ENCODE data around the gene TMEM178A.
A peak's percentile ranks its signal among the peaks of the same experiment; 100 is the strongest.
"Not testable (repeated sequence)": the region's sequence is repeated elsewhere in the genome, so short reads cannot be mapped to it uniquely, and the experiment has no call there.

TMEM178A gene

DNA sequence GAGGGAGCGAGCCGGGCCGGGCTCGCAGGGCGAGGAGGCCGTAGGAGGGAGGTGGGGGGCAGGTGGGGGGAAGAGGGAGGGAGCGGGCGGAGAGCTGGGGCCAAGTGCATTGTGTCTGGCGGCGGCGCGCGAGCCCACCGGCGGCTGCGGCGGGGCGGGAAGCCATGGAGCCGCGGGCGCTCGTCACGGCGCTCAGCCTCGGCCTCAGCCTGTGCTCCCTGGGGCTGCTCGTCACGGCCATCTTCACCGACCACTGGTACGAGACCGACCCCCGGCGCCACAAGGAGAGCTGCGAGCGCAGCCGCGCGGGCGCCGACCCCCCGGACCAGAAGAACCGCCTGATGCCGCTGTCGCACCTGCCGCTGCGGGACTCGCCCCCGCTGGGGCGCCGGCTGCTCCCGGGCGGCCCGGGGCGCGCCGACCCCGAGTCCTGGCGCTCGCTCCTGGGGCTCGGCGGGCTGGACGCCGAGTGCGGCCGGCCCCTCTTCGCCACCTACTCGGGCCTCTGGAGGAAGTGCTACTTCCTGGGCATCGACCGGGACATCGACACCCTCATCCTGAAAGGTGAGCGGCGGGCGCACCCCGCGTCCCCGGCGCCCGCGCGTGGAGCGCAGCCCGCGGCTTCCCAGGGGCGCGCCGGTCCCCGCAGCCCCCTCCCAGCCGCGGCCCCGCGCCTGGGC, at the start of gene TMEM178A:
TSS of gene TMEM178A (plus strand) at position 107 of the 680 bp plus-strand sequence. CDS start at position 165, 58 bp downstream.
- DNase-seq, result no peak

DNA sequence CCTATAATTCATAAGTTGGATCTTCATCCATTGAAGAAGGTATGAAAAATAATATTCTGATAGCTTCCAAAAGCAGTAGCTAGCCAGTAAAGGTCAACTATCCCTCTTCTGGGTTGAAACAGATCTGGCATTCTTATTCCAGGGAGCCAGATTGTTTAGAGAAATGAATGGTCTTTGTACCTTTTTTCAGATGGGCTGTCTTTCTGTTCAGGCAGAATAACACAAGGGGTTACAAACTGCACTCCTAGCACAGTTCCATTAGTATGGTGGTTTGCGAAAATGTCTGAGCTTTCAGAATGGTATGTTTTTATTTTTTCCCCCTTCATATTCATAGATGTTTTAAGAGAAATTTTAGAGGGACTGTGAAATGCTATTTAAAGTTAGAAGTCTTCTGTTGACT, 47.5 kb upstream of the TMEM178A start:
- no peak for DNase-seq

DNA sequence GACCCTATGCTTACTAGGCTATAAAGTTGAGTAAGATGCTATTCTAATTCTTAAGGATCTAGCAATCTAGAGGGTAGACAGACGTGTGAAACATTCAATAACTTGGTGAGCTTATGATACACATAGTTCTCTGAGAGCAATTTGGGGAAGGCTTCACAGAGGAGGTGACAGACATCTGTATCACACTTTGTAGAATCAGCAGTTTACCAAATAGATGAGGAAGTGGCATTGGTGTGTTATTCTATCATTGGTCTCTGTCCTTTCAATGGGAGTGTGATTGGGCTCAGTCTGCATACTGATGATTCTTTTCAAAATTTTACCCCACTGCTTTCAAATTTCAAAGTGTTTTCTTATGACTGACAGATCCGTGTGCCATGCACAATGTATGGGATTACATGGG, 47.0 kb upstream of the TMEM178A start:
- no peak for DNase-seq

DNA sequence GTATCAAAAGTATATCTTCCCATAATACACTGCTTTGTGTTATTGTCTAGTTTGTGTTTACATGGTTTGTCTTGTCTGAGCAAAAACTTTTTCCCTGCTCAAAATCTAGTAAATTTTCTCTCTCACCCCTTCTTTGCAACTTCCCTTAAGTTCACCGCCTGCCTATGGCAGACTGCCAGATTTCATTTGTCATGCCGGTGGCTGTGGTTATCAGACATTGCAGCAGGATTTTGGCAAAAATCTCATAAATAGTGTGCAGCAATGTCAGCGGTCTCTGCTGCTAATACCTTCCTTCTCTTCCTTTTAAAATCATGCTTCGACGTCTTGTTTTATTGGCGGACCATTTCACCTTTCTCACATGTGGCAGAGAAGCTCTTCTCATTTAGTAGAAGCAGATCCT, 45.6 kb upstream of the TMEM178A start:
- DNase-seq, result peak; percentile 16 to 21

DNA sequence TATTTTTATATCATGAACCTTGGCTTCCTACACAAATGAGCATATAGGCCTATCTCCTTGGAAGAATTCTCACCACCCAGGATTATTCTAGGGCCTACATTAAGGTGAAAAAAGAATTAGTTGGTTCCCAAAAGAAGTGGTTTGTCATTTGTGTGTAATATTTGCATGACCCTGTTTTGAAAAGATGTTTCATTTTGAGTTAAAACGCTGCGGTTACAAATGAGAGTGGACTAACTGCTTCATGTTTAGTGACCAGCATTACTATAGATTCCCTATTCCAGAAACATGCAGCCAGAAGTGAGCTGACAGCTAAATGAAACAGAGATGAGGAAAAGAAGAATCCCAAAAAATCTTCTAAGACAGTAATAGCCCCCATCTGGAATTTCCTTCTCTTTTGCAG, 44.1 kb upstream of the TMEM178A start:
- DNase-seq, result no peak

DNA sequence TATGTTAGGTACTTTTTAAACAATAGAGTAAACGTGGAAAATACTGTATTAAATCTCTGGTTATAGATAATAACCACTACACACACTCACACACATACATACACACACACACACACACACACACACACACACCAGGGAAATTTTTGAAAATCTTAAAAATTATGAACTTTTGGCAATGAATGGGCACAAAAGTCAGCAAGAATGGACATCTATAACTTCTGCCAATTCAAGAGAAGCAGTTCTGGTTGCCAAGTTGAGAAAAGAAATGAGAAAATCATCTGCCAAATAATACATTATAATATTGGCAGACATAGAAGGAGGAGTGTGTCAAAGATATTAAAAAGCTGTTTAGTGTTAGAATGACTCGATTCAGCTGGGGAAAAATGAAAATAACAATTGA, 42.9 kb upstream of the TMEM178A start:
- DNase-seq, result no peak

DNA sequence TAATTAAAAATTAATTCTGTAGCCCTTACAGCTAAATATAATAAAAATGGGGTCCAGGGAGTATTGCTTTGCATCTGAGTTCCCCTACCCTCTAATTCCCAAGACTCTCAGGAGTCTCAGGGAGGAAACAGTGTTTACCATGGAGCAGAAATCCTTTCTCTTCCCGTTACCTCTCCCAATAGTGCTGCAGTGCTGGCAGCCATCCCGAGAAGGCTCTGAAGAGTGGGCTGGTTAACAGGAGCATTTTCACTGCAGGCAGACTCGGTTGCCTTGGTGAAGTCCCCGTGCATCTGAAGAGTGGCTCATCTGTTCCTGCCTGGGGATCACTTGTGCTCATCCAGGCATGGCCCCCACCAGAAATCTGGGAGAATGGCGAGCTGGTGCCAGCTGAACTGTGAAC, 41.8 kb upstream of the TMEM178A start:
- no peak for DNase-seq

DNA sequence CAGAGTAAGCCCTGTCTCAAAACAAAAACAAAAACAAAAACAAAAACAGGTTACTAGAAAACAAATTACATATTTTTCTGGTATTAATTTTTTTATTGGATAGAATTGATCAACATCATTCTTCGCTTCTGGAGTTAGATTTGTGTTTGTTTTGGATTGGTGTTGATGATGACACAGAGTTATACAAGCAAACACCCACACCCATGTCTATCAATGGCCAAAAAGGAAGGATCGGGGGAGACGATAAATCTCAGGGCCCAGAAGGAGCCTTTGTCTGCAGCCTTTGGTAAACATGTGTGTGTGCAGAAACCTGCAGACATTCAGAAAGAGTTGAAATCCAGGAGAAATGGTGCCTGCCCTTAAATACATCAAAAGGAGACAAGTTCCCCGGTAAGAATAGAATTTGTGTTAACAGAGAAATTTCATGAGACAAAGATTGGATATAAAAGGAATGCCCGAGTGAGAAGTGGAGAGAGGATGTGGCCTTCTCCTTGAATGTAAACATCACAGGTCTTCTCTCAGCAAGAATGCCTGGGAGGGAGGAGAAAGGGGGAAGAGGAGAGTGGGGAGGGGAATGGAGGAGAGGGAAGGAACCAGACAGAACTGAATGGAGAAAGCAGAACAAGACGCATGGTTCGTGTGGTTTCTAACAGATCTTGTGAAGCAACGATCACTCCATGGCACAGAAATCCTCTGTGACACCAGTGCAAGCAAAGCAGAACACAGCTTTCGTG, 40.4 kb upstream of the TMEM178A start:
- DNase-seq, result peak in 1 of 2 donors; percentile 3

DNA sequence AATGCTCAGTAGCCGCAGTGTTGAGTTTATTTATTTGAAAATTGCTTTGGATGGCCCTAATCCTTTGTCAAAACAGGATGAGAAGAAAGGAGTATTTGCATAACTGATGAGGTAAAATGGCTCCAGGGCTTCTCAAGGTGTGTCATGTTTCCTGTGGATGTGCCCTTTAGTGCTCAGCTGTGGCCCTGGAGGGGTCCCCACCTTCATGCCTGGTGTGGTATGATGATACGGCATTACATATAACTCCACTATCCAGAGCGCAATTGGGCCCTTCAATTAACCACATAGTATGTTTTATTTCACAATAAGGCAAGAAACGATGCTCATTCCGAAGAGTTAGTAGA, 39.8 kb upstream of the TMEM178A start:
- DNase-seq, result no peak

DNA sequence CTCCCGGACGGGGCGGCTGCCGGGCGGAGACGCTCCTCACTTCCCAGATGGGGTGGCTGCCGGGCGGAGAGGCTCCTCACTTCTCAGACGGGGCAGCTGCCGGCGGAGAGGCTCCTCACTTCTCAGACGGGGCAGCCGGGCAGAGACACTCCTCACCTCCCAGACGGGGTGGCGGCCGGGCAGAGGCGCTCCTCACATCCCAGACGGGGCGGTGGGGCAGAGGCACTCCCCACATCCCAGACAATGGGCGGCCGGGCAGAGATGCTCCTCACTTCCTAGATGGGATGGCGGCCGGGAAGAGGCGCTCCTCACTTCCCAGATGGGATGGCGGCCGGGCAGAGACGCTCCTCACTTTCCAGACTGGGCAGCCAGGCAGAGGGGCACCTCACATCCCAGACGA, 37.4 kb upstream of the TMEM178A start:
- not testable (repeated sequence) for DNase-seq

DNA sequence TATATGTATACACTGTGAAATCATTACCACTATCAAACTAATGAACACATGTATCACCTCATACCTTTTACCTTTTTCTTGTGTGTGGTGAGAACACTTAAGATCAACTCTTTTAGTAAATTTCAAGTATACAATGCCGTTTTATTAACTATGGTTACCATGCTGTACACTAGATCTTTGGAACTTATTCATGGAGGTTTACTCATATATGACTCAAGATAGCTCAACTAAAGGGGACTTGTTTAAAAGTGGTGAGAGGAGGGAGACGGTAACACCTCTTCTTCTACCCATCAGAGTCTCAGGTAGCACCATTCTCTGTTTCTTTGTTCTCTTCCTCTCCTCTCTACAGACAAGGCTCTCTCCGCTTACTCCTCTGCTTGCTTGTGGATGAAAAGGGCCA, 36.1 kb upstream of the TMEM178A start:
- DNase-seq, result no peak

DNA sequence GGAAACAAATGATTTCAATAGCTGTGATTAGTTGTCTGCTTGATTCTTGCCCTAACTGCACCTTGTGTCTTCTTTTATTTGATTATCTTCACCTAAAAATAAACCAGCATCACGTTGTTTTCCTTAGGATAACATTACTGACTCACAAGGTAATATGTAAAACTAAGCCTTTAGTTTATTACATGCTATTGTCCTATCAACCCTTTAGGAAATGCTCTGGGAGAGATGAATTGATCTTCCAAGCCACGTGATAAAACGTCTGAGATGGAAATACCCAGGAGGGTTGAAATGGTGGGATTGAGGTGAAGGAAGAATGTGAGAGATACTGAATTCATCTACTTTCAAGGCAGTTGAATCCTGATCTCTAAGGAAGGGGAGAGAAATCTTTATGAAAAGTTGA, 34.5 kb upstream of the TMEM178A start:
- no peak for DNase-seq

DNA sequence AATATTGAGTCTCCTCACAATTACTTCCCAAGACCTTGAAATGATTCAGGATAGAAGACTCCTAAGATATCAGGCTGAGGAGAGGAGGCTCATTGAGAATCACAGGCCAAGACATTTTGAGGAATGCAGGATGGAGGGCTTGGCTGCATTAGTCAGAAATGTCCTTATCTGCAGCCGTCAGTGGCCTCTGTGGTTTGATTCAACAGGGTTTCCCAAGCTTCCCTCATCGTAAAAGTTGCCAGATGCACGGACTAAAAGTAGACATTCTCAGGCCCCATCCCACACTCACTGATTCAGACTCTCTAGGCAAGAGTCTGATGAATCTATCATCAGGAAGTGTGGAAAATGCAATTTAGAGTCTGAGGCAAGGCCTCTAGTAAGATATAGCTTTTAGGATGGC, 34.0 kb upstream of the TMEM178A start:
- DNase-seq, result no peak

DNA sequence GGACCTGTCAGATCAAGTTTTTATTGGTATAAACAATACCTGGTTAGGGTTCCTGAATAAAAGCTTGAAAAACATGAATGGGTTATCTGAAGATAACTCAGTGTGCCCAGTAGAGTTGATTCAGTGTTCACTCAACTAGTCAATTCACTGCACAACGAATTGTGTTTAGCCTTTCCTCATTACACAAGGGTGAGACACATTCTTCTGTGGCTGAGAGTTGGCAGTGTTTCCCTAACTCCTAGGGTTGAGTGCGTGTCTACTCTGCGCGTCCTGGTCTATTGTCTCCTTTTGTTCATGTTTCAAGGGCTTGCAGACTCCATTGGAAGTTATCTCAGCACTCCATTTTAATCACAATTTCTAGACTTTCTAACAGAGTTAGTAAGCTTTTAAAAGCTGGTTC, 32.8 kb upstream of the TMEM178A start:
- DNase-seq, result no peak

DNA sequence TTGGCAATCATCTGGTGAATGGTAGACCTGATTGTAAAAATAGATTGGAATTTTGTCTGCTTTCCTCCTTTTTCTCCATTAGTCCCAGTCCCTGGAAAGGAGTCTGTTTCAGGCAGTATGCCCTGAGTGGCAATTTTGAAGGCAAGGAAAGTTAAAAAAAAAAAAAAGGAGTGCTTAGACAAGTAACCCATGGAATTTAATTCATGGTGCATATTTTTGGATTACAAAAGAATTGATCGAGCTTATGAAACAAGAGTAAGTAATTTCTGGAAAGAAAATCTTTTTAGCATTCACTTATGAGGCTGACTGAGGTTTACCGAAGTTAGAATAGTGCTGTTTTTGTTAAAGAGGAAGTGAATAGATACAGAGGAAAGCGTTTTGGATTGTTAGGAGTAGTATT, 29.4 kb upstream of the TMEM178A start:
- no peak for DNase-seq

DNA sequence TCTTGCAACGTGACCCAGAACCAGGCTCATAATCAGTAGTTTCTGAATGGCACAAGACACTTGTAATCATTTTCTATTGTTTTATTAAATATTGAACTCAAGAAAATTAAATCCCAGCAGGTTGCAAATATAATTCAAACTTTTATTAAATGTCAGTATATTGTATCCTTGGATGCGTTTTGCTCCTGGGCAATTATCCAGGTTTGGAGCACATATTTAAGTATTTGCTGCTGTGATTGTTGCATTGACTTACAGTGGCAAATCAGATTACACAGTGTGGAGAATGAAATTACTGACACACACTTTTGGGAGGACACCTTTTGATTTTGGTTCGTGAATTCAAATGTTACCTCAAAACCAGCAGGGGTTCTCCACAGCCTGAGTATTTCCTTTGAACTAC, 27.1 kb upstream of the TMEM178A start:
- no peak for DNase-seq

DNA sequence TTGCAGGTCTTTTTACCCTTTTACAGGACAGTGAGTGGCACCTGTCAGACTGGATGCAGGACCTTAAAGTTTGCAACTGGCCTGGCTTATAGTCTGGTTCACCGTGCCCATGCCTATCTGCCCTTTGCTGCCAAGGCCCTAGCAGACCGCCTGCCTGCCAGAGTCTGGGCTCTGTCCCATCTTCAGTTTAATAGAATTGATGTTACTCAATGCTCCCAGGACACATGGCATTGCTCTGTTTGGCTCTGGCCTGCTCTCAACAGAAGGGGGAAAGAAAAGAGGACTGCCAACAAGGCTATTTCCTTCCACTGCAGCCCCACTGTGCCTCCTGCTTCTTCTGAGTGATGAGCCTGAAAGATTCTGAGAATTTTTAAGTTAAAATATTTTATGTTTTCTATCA, 25.6 kb upstream of the TMEM178A start:
- DNase-seq, result no peak

DNA sequence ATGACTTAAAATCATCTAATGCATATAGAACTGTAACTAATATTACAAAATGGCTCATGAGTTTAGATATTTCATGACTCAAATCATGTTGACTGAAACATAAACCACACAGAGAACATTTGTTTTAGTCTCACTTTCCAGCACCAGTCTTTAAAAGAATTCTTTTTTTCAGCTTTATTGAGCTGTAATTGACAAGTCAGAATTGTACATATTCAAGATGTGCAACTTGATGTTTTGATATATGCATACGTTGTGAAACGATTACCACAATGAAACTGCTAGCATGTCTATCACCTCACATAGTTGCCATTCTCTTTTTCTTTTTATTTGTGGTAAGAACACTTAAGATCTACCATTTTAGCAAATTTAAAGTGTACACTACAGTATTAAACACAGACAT, 25.0 kb upstream of the TMEM178A start:
- no peak for DNase-seq

DNA sequence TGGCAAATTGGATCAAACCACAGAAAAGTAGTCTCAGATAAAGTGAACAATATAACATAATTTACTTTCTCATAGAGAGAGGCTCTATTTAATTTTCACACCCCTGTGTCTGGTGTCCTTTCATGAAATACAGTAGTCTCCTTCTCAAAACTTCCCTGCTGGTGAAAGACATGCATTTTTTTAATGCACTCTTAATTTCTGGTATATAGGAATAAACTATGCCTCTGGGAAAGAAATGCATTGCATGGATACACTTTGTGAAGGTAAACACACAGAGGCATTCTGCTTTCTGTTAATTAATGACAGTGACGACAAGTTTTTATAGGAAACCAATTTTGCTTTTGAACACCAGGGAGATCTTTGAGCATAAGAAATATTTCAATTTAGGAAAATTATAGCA, 24.1 kb upstream of the TMEM178A start:
- DNase-seq, result no peak

DNA sequence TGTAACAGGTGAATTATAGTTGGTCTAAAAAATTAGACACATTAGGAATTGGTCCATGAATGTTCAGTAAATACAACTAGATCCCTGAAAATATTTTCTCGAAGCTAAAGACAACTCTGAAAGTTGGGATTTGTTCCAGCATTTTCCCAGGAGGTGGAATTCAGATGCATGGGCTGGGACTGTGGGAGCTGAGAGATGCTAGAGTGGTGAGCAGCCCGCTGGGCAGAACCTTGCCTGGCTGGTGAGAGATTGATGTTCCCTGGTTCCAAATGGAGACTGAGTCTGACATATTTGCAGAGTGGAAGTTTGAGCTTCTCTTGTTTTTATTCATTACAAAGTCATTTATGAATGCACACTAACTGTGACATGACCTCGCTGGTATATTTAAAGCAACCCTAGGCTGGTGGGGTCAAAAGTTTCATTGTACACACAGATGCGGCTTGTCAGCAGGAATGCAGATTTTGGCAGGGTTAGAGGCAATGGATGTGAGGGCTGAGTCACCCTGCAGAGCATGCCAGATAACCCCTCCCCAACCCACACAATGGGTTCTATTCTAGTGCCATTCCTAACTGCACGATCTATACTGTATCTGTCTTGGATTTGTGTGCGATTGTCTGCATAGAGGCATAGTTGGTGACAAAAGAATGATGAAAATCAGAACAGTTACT, 23.5 kb upstream of the TMEM178A start:
- DNase-seq, result no peak

DNA sequence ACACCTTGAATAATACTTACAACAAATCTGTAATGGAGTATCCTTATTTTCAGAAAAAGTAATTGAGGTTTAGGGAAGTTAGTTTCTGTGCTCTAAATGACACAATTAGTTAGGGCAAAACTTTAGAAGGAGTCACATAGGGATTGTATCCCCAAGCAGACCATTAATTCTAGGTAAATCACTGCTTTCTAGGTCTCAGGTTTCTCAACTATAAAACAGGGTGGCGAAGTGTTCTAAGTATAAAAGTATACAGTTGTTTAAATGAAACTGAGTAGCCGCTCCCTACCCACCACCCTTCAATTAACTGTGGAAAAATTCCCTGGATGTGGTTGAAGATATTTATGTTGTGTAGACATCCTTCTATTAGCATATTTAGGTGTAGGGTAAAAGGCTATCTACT, 19.9 kb upstream of the TMEM178A start:
- no peak for DNase-seq

DNA sequence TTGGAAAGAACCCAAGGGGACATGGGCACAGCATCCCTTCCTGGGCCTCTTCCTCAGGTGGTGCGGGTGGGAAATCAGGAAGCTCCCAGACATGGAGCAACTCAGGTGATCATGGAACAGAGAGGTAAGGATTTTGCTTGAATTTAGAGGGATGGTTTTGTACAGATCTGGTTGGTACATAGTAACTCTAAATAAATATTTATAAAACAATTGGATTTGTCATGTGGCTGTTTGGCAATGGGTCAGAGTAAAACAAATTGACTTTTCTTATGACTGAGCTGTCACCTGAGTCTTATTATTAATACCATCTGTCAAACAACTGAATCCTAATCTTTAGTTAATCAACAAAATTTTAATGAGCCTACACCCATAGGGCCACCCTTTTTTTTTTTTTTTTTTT, 19.4 kb upstream of the TMEM178A start:
- DNase-seq, result no peak

DNA sequence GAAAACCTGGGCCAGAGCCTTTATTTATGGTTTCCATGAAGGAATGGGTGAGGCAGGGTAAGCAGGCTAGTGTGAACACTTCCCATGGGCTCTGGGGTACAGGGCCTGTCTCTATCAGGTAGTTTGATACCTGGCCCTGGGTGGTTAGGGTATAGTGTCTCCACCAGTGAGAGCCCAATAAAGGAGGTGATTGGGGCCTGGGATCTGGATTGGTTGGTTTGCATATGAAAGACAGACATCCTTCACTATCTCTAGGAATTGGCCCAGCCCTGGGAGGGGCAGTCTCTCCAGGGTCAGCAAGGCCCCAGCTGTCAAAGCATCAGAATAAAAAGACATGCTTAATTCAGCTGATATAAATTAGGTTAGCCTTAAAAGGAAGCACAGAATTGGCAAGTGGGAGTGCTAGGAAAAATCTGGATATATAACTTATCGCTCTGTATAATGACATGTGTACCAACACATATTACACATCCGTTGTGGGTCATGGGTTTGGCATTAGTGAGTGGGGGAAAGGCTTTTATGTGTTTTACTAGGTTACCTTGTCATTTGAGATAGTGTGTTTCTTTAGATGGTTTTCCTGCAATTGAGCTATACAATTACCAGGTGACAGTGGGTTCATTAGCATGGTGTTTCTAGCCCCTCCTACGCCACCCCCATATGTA, 18.5 kb upstream of the TMEM178A start:
- no peak for DNase-seq

DNA sequence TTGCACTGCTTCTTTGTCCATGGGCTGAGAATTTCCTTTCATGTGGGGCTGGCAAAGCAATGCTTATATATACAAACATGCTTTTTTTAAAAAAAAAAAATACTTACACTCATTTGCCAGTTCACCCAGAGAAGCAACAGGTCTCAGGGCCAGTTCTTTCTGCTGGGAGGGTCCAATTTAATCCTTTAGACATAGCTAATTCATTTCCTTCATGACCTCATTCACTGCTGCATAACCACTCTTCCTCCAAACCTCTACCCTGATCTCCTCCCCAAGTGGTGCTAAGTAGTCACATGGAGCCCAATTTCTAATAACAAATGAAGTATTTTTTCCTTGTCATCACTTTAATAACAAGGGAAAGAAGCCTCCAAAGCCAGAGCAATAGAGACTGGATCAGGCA, 17.1 kb upstream of the TMEM178A start:
- no peak for DNase-seq

Data from CD4-positive, alpha-beta T cell treated with Interferon alpha-2 for 1 hour (primary cell).